Gastroesophageal sphincter (tissue), 4 donors: ENCODE results near the gene SPSB4. TPM values are rescaled to one million over a fixed set of nuclear protein-coding genes. Genes with fewer than 3 reads are reported as not detected.

Experiments used
- ATAC-seq: fragments of 150-250 bp; one replicate; pipeline ENCODE4 v1.9.1; 2016; ENCODE audit warnings: mild to moderate bottlenecking, moderate library complexity
- H3K27ac ChIP-seq, 4 donors: fragments of 200-600 bp; sonication (generic) in 3 of 4; 1 replicate in 3 of 4; 2 replicates in 1 of 4; pipeline ENCODE4 v1.5.1; 2016 to 2019
- H3K27me3 ChIP-seq: fragments of 200-600 bp; sonication (generic); one replicate; pipeline ENCODE4 v1.5.1; 2019
- H3K36me3 ChIP-seq, 2 donors: fragments of 200-600 bp; sonication (generic); one replicate each; pipeline ENCODE4 v1.5.1; 2019; ENCODE audit warnings: control low read depth in 1 of 2
- H3K4me1 ChIP-seq, 3 donors: fragments of 200-600 bp; sonication (generic); 1 replicate in 2 of 3; 2 replicates in 1 of 3; pipeline ENCODE4 v1.5.1; 2016 to 2019; ENCODE audit warnings: control low read depth in 2 of 3
- H3K4me3 ChIP-seq, 2 donors: fragments of 200-600 bp; sonication (generic); one replicate each; pipeline ENCODE4 v1.5.1; 2019; ENCODE audit warnings: mild to moderate bottlenecking in 1 of 2, moderate library complexity in 1 of 2
- H3K9me3 ChIP-seq, 3 donors: fragments of 200-600 bp; sonication (generic); one replicate each; pipeline ENCODE4 v1.5.1; 2017 to 2019; ENCODE audit warnings: control low read depth in 2 of 3
- EP300 ChIP-seq: sonication (generic); formaldehyde crosslinking; IDR thresholded peaks from one replicate; pipeline ENCODE4 v1.6.1; 2017; ENCODE audit warnings: antibody characterized with exemption, mild to moderate bottlenecking
- POLR2A ChIP-seq, 2 donors: fragments of 450-650 bp; IDR thresholded peaks; one replicate each; pipeline ENCODE4 v1.6.1; 2017; ENCODE audit warnings: antibody characterized with exemption in 2 of 2, mild to moderate bottlenecking in 2 of 2, moderate library complexity in 1 of 2
- POLR2AphosphoS5 ChIP-seq: sonication (generic); formaldehyde crosslinking; IDR thresholded peaks from one replicate; pipeline ENCODE4 v1.6.1; 2017; ENCODE audit warnings: antibody characterized with exemption
- WGBS, 2 donors: methylation state at CpG; one replicate each; pipeline ENCODE4 v1.1.5; 2018; ENCODE audit warnings: low coverage in 1 of 2; 5-methylcytosine and 5-hydroxymethylcytosine counted together
- total RNA-seq, 4 donors: library from RNA; depleted of rRNA; stranded (reverse); fragments of >200 nt; gene quantifications; one replicate each; pipeline ENCODE4 v1.1.0, GENCODE V29; 2016
- TF ChIP-seq, protein P1 (sequence below), 4 experiments: fragments of 200-600 bp in 2 of 4; fragments of 450-650 bp in 2 of 4; sonication (generic) in 1 of 4; IDR thresholded peaks; one replicate each; pipeline ENCODE4 v1.5.1; 2017 to 2019; ENCODE audit warnings: antibody characterized with exemption in 4 of 4, mild to moderate bottlenecking in 2 of 4, moderate library complexity in 2 of 4

SPSB4 gene
- total RNA-seq, 4 donors from 2014 or later, result 0.22 to 3.4 (median 1.2) TPM

DNA sequence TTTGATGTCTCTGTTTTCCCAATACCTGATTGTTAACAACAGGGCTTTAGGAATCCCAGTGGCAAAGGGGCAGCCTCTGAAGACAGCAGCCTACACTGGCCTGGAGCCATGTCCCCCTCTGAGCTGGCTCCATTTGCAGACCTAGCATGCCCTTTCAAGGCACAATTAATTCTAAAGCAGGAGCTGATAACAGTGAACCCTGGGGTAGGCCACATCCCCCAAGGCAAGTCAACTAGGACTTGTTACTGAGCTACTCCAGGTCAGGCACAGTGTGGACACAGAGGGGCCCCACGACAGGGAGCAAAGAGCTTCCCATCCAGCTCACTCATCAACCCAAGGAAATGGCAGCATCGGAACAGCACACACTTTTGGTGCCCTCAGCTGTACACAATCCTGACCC lies 51.9 kb downstream of the SPSB4 start:
- H3K27ac ChIP-seq, result no peak overlapping the region
- no peaks in the 10 kb centered on the region for H3K36me3 ChIP-seq
- no peak for TF ChIP-seq EP300
- no peak for TF ChIP-seq POLR2AphosphoS5
- WGBS, 2 donors, result 80% methylated on average over 2 of the region's 2 CpGs; no CpG with 5 or more reads in 1 of the 2 donors
- H3K4me1 ChIP-seq, result no peaks in the 10 kb centered on the region
- no peak for ATAC-seq
- H3K9me3 ChIP-seq, result no peaks in the 10 kb centered on the region
- H3K27me3 ChIP-seq, result no peaks in the 10 kb centered on the region
- no peak overlapping the region for H3K4me3 ChIP-seq

DNA sequence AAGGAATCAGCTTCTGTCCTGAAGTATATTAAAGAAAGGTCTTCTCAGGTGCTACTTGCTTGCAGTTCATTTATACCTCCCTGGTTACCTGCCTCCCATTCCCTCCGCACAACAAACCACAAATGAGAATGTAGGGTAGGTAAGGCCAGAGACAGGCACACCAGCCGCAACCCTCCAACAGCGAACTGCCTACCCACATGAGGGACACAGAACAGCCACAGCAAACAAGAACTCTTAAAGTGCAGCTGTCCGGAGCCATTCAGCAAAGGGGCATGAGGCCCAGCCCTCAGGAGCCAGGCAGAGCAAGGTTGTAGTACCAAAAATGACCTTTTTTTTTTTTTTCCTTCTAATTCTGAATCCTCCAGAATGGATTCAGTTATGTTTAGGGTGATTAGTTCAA lies 52.4 kb downstream of the SPSB4 start:
- H3K27me3 ChIP-seq, result no peaks in the 10 kb centered on the region
- no peak overlapping the region for H3K27ac ChIP-seq
- no peak overlapping the region for H3K4me3 ChIP-seq
- no peaks in the 10 kb centered on the region for H3K36me3 ChIP-seq
- ATAC-seq, result no peak
- H3K9me3 ChIP-seq, result no peaks in the 10 kb centered on the region
- WGBS, 2 donors, result 89 to 96% methylated on average over 3 to 4 of the region's 4 CpGs
- H3K4me1 ChIP-seq, result no peaks in the 10 kb centered on the region
- TF ChIP-seq EP300, result no peak
- no peak for TF ChIP-seq POLR2AphosphoS5
- TF ChIP-seq, protein P1, sequence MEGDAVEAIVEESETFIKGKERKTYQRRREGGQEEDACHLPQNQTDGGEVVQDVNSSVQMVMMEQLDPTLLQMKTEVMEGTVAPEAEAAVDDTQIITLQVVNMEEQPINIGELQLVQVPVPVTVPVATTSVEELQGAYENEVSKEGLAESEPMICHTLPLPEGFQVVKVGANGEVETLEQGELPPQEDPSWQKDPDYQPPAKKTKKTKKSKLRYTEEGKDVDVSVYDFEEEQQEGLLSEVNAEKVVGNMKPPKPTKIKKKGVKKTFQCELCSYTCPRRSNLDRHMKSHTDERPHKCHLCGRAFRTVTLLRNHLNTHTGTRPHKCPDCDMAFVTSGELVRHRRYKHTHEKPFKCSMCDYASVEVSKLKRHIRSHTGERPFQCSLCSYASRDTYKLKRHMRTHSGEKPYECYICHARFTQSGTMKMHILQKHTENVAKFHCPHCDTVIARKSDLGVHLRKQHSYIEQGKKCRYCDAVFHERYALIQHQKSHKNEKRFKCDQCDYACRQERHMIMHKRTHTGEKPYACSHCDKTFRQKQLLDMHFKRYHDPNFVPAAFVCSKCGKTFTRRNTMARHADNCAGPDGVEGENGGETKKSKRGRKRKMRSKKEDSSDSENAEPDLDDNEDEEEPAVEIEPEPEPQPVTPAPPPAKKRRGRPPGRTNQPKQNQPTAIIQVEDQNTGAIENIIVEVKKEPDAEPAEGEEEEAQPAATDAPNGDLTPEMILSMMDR (IDR thresholded peaks at IDR 0.05), result no peak
- no peak for TF ChIP-seq POLR2A (IDR thresholded peaks at IDR 0.05)

DNA sequence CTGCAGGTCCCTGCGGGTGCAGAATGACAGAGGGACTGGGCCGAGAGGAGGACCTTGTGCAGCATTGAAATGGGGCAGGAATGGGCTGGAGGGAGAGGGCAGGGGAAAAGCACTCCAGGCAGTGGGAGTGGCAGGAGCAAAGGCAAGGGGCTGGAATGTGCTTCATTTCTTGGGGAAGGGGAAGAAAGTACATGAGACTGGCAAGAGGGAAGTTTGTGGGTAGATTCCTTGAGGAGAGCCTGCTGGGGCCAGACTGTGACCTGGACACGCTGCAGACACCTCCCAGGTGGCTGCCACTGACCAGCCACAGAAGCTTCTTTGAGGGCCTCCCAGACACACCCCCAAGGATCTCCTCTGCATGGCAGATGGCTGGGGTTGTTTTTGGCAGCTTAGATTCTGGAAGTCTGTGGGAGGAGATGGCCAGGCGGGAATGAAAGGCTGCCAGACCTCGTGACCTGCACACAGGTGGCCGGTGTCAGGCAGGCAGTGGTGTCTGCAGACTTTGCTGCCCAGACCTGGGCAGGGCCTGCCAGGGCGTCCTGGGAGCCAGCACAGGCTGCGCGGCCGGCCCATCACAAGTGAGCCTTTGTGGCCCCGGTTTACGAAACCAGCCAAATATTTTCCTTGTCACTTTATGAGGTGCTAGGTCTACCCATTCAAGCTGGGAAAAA lies 53.1 kb downstream of the SPSB4 start:
- Histone ChIP-seq H3K9me3 (no peaks in the 10 kb centered on the region), H3K36me3 (no peaks in the 10 kb centered on the region), H3K4me3 (no peak overlapping the region), H3K4me1 (no peaks in the 10 kb centered on the region), H3K27ac (no peak overlapping the region), H3K27me3 (no peaks in the 10 kb centered on the region)
- 57 to 74% methylated on average over 1 to 10 of the region's 12 CpGs for WGBS, 2 donors
- TF ChIP-seq, protein P1 (IDR thresholded peaks at IDR 0.05), result no peak
- TF ChIP-seq EP300 (no peak), POLR2AphosphoS5 (no peak), POLR2A (IDR thresholded peaks at IDR 0.05) (no peak)
- peak; percentile 17 for ATAC-seq

DNA sequence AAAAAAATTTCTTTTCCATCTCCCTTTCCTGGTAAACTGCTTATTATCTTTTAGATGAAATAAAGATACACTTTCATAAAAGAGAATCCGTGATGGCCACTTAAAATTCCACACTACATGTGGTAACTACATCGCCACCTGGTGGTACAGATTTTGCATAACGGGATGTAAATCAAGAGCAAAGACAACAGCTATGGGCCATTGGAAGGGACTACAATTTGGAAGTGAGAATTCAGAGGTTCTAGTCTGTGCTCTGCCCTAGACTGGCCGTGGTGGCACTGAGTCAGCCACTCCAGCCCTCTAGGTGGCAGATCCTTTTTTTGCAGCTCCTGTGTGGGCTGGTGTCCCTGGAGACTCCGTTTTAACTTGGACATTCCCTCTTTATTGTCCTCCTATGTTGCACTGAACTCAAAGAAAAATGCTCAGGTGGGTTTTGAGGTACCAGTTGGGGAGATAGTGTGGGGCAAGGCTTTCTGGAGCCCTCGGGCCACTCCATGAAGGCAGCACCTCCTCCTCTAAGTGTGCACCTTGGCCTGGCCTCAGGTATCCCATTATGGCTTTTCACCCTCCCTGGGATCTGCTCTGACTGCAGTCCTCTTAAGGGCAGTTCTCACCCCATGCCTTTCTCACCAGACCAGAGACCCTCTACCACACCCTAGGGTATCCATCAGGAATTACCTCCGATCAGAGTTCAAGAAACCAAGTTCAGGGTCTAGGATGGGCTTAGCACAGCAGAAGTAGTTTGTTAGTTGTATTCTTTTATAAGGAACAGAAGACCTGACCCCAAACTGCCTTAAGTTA lies 54.9 kb downstream of the SPSB4 start:
- ATAC-seq, result peak; percentile 35
- 33 to 38% methylated on average over 6 of the region's 7 CpGs for WGBS, 2 donors

DNA sequence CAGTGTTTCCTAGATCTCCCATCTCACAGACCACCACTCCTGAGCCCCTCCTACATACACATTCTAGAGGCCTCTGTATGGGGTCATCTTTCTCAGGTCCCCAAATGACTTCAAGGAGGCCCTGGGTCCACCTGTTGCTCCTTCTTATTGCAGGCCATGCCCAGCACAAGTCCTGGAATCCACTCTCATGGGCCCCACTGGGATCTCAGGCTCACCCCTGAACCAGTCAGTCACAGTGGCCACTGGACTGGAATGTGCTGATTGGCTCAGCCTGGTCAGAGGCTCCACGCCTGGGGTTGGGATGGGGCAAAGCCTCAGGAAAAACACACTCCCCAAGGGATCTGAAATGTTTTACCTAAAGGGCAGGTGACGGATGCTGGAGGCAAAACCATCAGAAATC lies 55.7 kb downstream of the SPSB4 start:
- no peak for TF ChIP-seq POLR2AphosphoS5
- TF ChIP-seq, protein P1 (IDR thresholded peaks at IDR 0.05), result no peak
- no peak for TF ChIP-seq POLR2A (IDR thresholded peaks at IDR 0.05)
- no peak for TF ChIP-seq EP300
- no peak overlapping the region for H3K27ac ChIP-seq
- no peak for ATAC-seq
- H3K27me3 ChIP-seq, result no peaks in the 10 kb centered on the region
- H3K9me3 ChIP-seq, result no peaks in the 10 kb centered on the region
- H3K4me3 ChIP-seq, result no peak overlapping the region
- H3K36me3 ChIP-seq, result no peaks in the 10 kb centered on the region
- no peaks in the 10 kb centered on the region for H3K4me1 ChIP-seq
- WGBS, 2 donors, result 100% methylated on average over 1 of the region's 2 CpGs; no CpG with 5 or more reads in 1 of the 2 donors

More for the DNA sequence above, 54.9 kb downstream of the SPSB4 start:
- no peaks in the 10 kb centered on the region for H3K9me3 ChIP-seq
- no peaks in the 10 kb centered on the region for H3K4me1 ChIP-seq
- no peaks in the 10 kb centered on the region for H3K36me3 ChIP-seq
- no peak overlapping the region for H3K4me3 ChIP-seq
- H3K27ac ChIP-seq, result no peak overlapping the region
- no peak for TF ChIP-seq POLR2AphosphoS5
- TF ChIP-seq, protein P1 (IDR thresholded peaks at IDR 0.05), result peak; percentile 74 to 88 (median 83)
- H3K27me3 ChIP-seq, result no peaks in the 10 kb centered on the region
